HG02759 (cell line): ENCODE measurements around the gene COG7.
"Not testable (repeated sequence)": the region's sequence is repeated elsewhere in the genome, so short reads cannot be mapped to it uniquely, and the experiment has no call there.

ENCODE experiments used
- ATAC-seq: cut with Tn5 transposase; IDR thresholded peaks from one replicate; pipeline ENCODE4 v1.9.1; 2021; ENCODE audit warnings: mild to moderate bottlenecking, moderate library complexity; ENCODE audit not compliant: unreplicated experiment

COG7 gene

DNA sequence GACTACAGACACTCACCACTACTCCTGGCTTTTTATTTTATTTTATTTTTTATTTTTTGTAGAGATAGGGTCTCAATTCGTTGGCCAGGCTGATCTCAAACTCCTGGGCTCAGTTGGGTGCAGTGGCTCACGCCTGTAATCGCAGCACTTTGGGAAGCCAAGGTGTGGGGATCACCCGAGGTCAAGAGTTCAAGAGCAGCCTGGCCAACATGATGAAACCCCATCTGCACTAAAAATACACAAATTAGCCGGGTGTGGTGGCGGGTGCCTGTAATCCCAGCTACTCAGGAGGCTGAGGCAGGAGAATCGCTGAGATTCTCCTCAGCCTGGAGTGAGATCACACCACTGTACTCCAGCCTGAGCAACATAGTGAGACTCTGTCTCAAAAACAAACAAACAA lies 86.6 kb downstream of the COG7 start:
- ATAC-seq: not testable (repeated sequence)

DNA sequence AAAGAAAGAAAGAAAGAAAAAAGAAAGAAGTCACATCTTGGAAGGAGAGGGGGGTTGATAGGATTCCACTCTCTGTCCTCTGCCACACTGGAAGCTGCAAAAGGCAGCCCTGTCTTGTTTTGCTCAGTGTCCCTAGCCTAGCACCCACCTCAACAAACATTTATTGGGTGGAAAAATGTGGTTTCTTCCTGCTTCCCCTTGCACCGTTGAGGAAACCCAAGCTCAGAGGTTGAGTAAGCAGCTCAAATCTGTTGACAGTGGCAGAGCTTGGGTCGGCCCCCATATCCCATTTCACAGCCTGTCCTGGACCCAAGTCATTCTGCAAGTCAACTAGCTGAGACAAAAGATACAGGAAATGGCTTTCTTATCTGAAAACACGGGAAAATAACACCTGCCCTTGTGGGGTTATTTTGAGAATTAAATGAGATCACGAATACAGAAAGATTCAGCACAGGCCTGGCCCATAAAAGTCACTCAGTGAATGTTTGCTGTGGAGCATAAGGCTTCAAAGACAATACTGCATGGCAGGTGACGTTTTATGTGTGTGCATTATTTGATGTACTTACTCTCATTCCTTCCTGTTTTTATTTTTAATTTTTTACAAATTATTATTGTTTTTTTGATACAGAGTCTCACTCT lies 87.3 kb downstream of the COG7 start:
- no peak for ATAC-seq

DNA sequence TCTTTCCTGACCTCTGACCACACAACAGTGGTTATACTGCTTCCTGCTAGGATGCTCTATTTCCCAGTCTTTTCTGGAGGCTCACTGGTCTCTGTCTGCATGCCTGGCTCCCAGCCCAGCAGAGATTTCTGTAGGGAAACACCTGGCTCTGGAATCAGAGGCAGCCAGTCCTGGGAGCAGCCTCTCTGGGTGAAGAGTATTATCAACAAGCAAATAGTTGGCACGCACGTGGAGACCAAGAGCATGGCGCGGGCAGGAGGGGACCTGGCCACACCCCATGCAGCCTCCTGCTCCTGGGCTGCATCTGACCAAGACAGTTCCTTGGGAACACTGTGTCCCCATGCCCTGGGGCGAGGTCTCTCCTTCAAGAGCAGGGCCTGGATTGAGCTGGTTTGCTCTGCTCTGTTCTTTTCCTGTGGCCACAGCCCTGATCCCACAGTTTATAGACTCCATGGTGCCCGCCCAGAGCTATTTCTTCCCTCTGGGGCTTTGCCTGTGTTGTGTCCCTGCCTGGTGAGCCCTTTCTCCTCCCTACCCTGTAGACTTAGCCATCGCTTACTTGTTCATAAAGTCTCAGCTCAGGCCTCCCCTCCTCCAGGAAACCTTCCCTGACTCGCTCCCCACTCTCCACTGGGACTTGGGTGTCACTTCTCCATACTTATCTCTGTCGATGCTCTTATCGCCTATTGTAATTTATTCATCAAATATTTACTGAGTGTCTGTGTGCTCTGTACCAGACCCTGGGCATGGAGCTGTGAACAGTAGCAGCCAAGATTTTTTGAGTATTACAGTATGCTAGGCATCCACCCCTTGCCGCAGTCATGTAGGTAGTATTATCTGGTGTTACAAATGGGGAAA lies 90.3 kb downstream of the COG7 start:
- ATAC-seq: no peak

DNA sequence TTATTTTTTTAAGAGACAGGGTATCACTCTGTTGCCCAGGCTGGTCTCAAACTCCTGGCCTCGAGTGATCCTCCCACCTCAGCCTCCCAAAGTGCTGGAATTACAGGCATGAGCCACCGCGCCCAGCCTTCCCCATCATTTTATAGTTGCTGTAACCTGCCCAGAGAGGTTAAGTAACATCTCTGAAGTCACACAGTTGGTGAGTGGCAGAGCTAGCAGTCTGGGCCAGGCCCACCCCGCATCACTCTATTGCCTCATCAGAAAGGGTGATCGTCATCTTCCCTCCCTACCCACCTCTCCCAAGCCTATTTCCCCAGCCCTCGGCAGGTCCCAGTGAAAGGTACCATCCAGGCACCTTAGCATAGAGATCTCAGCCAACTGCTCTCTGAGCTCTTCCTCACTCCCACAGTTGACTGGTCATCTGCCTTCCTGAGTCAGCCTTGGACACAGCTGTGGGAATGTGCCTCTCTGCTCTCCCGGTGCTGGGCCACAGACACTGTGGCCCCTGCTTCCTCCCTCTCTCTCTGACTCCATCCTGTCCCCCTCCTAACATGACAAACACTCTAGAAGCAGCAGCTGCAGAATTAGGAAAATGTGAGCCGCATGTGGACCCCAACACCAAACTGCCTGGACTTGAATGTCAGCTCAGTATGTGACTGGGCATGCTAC lies 93.8 kb downstream of the COG7 start:
- no peak for ATAC-seq

DNA sequence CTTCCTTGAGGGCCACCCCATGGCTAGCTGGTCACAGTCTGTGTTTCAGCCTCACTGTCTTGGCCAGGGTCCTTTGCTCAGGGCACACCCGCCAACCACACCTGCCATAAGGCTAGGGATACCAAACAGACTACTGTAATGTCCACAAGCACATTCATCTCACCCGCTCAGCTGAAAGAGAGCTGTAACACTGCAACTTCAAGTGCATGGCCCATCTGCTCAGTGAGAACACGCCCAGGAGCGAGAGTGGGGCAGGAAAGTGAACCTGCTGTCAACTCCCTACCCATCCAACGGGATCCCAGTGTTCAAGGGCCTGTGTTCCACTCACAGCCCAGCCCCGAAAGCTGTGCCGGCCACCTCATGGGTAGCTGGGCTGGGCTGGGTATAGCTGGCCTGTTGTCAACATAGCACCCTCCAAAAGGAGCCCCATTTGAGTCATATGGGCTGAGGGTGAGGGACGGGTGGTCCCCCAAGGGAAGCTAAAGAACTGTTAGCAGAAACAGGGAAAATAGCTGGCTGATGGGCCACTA lies 95.2 kb downstream of the COG7 start:
- no peak for ATAC-seq

DNA sequence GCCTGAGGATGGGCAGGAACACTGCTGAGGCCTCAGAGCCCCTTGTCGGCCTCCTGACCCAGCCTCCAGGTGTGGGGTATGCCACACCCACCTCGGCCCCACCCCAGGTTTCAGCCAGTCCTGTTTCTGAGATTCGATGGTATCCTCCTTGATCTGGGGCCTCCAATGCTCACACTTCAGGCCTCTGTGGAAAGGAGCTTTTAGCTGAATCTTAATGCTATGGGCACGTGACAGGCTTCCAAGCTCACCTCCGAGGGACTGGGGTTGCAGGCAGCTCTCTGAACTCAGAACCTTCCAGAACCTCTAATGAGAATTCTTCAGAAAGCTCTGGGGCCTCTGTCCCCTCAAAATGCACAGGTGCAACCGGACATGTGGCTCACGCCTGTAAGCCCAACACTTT lies 96.0 kb downstream of the COG7 start:
- ATAC-seq: no peak

DNA sequence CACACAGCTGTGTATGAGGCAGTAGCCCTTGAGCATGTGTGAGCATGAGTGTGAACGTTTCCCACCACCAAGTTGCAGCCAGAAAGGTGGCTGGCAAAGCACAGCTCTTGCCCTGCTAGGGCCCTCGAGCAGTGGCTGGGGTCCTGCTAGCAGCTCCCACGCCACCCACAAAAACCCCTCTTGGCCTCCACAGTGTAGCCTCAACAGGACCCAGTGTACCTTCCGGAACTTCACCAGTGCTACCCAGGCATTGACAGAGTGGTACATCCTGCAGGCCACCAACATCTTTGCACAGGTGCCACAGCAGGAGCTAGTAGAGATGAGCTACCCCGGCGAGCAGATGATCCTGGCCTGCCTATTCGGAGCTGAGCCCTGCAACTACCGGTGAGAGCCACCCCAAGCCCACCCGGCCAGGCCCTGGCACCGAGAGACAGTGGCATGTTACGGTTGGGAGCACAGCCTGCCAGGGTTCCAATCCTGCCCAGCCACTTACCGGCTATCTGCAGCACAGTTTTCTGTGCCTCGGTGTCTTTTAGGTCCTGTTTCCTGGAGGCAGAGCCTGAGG lies 97.8 kb downstream of the COG7 start:
- no peak for ATAC-seq

DNA sequence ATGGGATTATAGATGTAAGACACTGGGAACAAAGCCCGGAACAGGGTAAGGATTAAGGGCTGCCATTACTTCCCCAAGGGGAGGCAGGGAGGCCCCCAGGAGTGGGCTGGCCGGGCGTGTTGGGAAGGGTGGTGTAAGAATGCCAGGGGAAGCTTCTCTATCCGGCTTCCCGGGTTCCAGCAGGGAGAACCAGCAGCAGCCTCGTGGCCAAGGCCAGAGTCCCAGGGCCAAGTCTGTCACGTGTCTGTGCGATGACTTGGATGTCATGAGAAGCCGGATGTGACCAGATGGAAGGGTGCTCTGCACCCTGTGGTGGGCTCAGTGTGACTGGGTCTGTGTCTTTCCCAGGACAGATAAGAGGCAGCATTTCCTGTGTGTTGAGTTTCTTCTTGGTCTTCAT lies 98.7 kb downstream of the COG7 start:
- ATAC-seq: no peak

DNA sequence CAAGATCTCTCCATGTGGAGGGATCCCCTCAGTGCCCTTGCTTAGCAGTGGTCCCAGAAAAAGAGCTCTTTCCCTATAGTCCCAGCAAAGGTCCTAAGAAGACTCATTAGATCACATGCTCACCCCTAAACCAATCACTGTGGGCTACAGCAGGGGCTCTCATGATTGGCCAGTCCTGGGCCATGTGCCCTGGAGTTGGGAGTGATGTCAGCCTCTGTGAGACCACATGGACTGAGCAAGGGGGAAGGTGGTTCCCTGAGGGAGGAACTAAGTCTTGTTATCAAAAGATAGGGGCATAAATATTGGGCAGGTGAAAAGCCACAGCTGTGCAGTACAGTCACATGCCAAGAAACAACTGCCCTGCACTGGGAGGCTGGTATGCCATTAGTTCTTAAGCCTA lies 99.5 kb downstream of the COG7 start:
- ATAC-seq: no peak

DNA sequence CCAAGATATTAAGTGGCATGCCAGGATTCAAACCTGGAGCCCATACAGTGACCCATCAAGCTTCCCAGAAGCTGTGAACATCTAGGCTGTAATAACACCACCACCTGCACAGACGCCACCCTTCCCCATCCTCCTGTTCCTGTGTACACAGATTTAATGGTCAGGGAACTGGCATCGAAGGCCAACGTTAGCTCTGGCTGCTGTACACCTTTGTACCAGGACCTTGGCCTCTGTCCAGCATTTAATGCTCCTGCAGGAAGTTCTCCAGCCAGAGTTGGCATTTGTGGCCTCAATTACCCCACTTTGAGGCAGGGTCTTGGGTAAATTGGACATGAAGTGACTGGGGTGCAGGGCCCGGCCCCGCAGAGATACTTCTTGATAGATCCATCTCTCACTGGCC lies 101.6 kb downstream of the COG7 start:
- ATAC-seq: no peak

DNA sequence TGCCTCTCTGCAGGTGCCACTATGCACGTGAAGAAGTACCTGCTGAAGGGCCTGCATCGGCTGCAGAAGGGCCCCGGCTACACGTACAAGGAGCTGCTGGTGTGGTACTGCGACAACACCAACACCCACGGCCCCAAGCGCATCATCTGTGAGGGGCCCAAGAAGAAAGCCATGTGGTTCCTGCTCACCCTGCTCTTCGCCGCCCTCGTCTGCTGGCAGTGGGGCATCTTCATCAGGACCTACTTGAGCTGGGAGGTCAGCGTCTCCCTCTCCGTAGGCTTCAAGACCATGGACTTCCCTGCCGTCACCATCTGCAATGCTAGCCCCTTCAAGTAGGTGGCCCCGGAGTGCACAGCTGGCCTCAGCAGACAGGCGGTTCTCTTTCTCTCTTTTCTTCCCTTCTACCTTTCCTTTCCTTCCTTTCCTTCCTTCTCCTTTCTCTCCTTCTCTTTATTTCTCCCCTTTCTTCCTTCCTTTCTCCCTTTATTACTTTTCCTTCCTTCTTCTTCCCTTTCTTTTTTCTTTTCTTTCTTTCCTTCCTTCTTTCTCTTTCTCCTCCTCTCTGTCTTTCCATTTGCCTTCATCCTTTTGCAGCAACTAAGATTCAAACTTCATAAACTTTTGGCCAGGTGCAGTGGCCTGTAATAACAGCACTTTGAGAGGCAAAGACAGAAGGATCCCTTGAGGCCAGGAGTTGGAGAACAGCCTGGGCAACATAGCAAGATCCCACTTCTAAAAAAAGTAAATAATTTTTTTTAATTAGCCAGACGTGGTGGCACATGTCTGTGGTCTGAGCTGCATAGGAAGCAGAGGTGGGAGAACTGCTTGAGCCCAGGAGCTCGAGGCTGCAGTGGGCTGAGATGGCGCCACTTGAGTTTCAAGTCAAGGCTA lies 104.2 kb downstream of the COG7 start:
- no peak for ATAC-seq

DNA sequence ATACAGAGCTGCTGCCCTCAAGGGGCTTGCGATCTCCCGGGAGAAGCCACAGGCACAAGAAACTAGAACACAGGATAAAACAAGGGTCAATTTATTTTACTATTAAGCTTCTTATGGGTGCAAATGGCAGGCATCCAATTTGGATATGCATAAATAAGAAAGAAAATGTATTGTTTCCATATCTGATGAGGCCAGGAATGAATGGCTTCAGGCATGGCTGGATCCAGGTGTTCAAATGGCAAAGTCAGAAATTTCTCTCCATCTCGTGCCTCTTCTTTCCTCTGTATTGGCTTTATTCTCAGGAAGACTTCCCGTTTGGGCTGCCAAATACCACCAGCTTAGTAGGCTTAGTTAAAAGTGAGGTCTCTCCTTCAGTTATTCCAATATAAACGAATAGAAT lies 107.8 kb downstream of the COG7 start:
- no peak for ATAC-seq

DNA sequence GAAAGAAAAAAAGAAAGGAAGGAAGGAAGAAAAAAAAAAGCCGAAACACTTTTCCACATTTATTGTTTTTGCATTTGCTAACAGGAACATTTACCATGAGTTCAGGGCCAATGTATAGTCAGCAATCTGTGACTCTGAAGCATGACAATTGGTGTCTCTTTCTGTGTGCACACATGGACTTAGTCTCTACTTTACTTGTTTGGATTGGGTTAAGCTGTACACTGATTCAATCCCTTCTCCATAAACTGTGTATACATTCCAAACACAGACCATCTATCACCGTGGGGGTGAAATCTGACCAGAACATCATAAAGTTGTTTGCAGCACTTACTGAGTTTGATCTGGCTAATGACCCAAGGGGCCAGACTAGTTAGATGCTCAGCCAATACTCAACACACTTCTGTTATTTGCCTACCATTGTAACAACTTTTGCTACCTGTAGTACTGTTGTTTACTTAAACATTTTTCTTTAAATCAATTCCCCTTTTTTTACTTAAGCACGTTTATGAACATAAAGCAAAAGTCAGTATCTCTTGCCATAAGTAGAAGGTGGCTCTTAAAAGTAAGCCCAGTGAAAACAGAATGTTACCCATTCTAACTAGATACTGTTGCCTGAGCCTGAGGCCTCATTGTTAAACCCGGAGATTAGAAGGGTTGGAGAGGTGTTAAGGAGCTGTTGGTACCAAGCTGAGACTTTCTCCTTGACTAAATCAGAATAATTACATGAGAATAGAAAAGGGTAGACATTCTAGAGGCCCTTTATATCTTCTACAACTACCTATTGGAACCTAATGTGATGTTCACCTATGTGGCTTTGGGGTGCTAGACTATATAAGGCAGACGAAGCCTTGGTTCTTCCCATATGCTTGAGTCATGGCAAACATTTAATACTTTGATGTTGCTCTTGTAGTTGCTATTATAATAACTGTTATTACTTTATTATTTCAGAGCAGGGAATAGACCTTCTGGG lies 109.1 kb downstream of the COG7 start:
- no peak for ATAC-seq

DNA sequence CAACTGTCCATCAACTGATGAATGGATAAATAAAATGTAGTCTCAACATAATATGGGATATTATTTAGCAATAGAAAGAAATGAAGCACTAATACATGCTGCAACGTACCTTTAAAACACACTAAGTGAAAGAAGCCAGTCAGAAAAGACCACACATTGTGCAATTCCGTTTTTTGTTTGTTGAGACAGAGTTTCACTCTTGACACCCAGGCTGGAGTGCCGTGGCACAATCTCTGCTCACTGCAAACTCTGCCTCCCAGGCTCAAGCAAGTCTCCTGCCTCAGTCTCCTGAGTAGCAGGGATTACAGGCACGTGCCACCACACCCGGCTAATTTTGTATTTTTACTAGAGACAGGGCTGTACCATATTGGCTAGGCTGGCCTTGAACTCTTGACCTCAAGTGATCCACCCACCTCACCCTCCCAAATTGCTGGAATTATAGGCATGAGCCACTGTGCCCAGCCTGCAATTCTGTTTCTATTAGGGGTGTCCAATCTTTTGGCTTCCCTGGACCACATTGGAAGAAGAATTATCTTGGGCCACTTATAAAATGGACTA lies 110.8 kb downstream of the COG7 start:
- ATAC-seq: no peak

DNA sequence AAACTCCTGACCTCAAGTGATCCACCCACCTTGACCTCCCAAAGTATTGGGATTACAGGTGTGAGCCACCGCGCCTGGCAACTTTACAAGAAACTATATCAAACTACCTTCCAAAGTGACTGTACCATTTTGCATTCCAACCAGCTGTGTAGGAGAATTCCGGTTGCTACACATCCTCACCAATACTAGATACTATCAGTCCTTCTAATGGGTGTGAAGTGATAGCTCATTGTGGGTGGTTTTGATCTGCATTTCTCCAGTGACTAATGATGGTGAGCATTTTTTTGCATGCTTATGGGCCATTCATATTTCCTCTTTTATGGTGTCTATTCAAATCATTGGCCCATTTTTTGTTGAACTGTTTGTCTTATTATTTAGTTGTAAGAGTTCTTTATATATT lies 113.2 kb downstream of the COG7 start:
- no peak for ATAC-seq
